SKM-1 treated with dmso at 0.1 percent for 144 hours (cell line): Measurements from ENCODE around the gene PCK1.
A peak's percentile ranks its signal among the peaks of the same experiment; 100 is the strongest.

Source experiments
- DNase-seq: peaks from one replicate; lab custom pipeline; 2025; ENCODE audit not compliant: unreplicated experiment; lab: John Stamatoyannopoulos, UW

PCK1 gene

GRCh38 chr20:57587278-57587988, 26.5 kb downstream of the PCK1 start:
- no peak for DNase-seq

GRCh38 chr20:57587989-57588377, 27.1 kb downstream of the PCK1 start:
- no peak for DNase-seq

GRCh38 chr20:57588596-57588995, 27.7 kb downstream of the PCK1 start:
- no peak for DNase-seq

GRCh38 chr20:57589123-57589727, 28.3 kb downstream of the PCK1 start:
- DNase-seq = no peak

- DNase-seq = no peak
Observed at GRCh38 chr20:57589728-57590484, 29.0 kb downstream of the PCK1 start.

- no peak for DNase-seq
Observed at GRCh38 chr20:57590485-57591288, 29.8 kb downstream of the PCK1 start.

- no peak for DNase-seq
Observed at GRCh38 chr20:57591289-57592229, 30.6 kb downstream of the PCK1 start.

- no peak for DNase-seq
Observed at GRCh38 chr20:57592263-57593092, 31.6 kb downstream of the PCK1 start.

- DNase-seq = no peak
Observed at GRCh38 chr20:57593134-57593886, 32.4 kb downstream of the PCK1 start.

GRCh38 chr20:57594092-57594951, 33.4 kb downstream of the PCK1 start:
- DNase-seq = peak; percentile 58

- DNase-seq = no peak
Observed at GRCh38 chr20:57595041-57596030, 34.4 kb downstream of the PCK1 start.

GRCh38 chr20:57596358-57596757, 35.4 kb downstream of the PCK1 start:
- no peak for DNase-seq

- peak; percentile 26 for DNase-seq
Observed at GRCh38 chr20:57596998-57597939, 36.4 kb downstream of the PCK1 start.

GRCh38 chr20:57598060-57598459, 37.1 kb downstream of the PCK1 start:
- DNase-seq = no peak

GRCh38 chr20:57598491-57598890, 37.6 kb downstream of the PCK1 start:
- no peak for DNase-seq
